ENCODE measurements around the gene GABRA1.

GABRA1 gene

DNA sequence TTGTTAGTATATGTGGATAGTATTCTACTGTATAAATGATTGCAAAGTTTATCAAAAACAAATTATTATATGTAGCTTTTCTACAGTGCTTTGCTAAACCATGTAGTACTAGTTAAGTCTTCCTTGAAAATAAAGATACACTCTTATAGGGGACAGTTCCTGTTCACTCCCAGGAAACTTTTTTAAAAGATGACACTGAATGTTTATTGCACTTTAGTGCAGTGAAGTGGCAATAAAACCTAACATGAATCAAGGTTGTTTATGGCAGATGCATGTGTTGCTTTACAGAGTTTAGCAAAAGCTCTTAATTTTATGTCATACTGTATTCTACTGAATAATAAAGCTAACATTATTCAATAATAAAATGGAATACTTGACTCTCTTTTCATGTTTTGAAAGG, 51.7 kb downstream of the GABRA1 start:
- TF ChIP-seq, protein P1, sequence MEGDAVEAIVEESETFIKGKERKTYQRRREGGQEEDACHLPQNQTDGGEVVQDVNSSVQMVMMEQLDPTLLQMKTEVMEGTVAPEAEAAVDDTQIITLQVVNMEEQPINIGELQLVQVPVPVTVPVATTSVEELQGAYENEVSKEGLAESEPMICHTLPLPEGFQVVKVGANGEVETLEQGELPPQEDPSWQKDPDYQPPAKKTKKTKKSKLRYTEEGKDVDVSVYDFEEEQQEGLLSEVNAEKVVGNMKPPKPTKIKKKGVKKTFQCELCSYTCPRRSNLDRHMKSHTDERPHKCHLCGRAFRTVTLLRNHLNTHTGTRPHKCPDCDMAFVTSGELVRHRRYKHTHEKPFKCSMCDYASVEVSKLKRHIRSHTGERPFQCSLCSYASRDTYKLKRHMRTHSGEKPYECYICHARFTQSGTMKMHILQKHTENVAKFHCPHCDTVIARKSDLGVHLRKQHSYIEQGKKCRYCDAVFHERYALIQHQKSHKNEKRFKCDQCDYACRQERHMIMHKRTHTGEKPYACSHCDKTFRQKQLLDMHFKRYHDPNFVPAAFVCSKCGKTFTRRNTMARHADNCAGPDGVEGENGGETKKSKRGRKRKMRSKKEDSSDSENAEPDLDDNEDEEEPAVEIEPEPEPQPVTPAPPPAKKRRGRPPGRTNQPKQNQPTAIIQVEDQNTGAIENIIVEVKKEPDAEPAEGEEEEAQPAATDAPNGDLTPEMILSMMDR (conservative IDR thresholded peaks at IDR 0.05), result no peak
- H3K27ac ChIP-seq, result no peak overlapping the region

DNA sequence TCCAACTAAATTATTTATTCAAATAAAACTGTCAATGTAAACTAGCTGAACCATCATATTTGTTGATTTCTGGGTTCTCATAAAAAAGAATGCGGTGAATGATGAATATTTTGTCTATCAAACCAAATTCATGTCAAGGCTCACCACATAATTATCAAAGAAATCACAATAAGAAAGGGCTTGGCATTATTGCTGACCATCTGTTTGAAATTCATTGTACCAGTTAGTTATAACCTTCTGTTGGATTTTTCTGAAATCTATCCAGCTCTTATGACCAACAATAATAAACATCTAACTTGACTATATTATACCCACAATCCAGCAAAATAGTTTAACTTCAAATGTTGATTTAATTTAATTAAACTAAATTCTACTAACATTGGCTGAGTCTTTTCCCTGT, 53.1 kb downstream of the GABRA1 start:
- TF ChIP-seq, protein P1 (conservative IDR thresholded peaks at IDR 0.05), result no peak
- no peak overlapping the region for H3K27ac ChIP-seq

DNA sequence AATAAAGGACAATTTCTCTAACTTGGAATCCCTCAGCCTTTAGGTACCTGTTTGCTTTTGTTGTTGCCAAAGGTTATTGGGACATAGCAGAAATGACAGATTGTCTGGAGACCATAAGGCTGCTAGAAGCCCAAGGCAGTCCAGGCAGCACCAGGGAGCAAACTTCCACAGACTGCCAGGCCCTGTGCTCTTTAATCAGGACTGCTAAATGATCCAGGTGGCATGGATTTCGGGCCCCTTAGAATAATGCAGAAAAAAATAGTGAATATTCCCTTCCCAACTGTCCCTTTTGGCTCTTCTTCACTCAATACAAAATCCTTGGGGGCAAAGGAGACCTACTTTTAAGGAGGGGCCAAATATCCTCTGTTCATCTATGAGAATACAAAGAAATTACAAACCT, 73.9 kb downstream of the GABRA1 start:
- no peak overlapping the region for H3K27ac ChIP-seq
- TF ChIP-seq, protein P1 (conservative IDR thresholded peaks at IDR 0.05), result no peak

DNA sequence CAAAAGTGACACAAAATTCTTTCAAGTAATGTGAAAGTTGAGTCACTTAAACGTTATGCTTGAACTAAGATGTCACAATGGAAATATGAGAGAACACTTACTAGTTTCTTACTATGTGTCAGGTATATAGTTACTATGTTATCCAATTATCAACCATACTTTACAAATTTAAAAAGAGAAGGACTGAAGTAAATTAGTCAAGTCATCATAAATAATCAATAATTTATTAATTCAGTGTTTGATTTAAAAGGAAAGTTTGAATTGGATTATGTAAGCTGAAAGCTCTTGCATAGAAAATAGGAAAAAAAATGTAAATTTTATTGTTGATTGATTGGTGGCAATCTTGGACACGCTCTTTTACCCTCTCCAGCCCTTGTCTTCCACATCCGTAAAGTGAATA, 76.3 kb downstream of the GABRA1 start:
- no peak overlapping the region for H3K27ac ChIP-seq
- TF ChIP-seq, protein P1 (conservative IDR thresholded peaks at IDR 0.05), result no peak

DNA sequence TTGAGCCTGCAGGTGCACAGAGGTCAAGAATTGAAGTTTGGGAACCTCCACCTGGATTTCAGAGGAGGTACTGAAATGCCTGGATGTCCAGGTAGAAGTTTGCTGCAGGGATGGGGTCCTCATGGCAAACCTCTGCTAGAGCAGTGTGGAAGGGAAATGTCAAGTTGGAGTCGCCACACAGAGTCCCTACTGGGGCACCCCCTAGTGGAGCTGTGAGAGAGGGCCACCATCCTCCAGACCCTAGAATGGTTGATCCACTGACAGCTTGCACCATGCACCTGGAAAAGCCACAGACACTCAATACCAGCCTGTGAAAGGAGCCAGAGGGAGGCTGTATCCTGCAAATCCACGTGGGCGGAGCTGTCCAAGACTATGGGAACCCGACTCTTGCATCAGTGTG, 78.0 kb downstream of the GABRA1 start:
- TF ChIP-seq, protein P1 (conservative IDR thresholded peaks at IDR 0.05), result no peak
- H3K27ac ChIP-seq, result no peak overlapping the region

DNA sequence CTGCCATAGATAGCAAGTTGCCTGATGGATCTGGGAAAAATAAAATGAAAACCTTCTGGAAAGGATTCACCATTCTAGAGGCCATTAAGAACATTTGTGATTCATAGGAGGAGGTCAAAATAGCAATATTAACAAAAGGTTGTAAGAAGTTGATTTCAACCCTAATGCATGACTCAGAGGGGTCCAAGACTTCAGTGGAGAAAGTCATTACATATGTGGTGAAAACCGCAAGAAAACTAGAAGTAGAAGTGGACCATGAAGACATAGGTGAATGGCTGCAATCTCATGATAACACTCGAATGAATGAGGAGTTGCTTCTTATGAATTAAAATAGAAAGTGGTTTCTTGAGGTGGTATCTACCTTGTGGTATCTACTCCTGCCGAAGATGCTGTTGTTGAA, 86.6 kb downstream of the GABRA1 start:
- TF ChIP-seq, protein P1 (conservative IDR thresholded peaks at IDR 0.05), result no peak
- H3K27ac ChIP-seq, result no peak overlapping the region

DNA sequence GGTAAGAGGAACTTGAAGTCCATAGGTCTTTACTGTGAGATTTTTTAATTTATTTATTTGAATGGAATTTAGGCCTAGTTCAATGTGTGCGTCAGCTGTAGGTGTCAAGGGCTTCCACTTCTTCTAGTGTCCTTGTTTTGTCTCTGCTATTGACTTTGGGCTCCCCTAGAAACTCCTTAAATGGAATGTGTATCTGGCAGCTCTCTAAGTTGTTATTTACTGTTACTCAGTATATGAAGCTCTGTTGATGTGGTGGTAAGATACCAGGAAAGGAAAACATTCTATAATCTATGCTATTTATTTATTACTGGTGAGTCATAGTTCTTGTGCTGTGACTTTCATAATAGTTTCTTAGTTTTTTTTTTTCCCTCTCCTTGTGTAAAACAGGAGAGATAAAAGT, 97.1 kb downstream of the GABRA1 start:
- TF ChIP-seq, protein P1 (conservative IDR thresholded peaks at IDR 0.05), result no peak

DNA sequence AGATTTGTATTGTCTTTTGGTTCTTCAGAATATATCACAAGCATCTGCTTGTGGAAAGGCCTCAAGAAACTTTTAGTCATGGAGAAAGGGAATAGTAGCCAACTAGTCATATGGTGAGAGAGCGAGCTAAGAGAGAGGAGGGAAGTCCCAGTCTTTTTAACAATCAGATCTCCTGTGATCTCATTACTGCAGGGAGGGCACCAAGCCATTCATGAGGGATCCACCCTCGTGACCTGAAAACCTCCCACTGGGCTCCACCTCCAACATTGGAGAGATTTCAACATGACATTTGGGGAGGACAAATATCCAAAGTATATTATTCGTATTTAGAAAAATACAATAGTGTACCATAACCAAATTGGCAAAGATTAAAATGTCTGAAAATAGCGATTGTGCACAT, 99.0 kb downstream of the GABRA1 start:
- TF ChIP-seq, protein P1 (conservative IDR thresholded peaks at IDR 0.05), result no peak
- H3K27ac ChIP-seq, result no peak overlapping the region

More for the DNA sequence above, 97.1 kb downstream of the GABRA1 start:
- H3K27ac ChIP-seq, result no peak overlapping the region

All from VCaP (cell line).